Measurements from ENCODE around the gene C1QTNF4.

C1QTNF4 gene

GRCh38 chr11:47607380-47607779, 13.2 kb upstream of the C1QTNF4 start:
- no peak for DNase-seq (ENCODE audit: low read depth)
- H3K4me3 ChIP-seq (ENCODE audit: low read depth, low read length) = no peak overlapping the region
- no peak for TF ChIP-seq CTCF (IDR thresholded peaks at IDR 0.05; ENCODE audit: control insufficient read depth, extremely low read depth, insufficient read depth)

GRCh38 chr11:47606731-47607130, 12.5 kb upstream of the C1QTNF4 start:
- no peak for DNase-seq (ENCODE audit: low read depth)
- TF ChIP-seq CTCF (IDR thresholded peaks at IDR 0.05; ENCODE audit: control insufficient read depth, extremely low read depth, insufficient read depth) = no peak
- no peak overlapping the region for H3K4me3 ChIP-seq (ENCODE audit: low read depth, low read length)

- H3K4me3 ChIP-seq (ENCODE audit: low read depth, low read length) = no peak overlapping the region
- TF ChIP-seq CTCF (IDR thresholded peaks at IDR 0.05; ENCODE audit: control insufficient read depth, extremely low read depth, insufficient read depth) = no peak
- DNase-seq (ENCODE audit: low read depth) = no peak
These were observed 11.7 kb upstream of the C1QTNF4 start for GRCh38 chr11:47605921-47606320.

GRCh38 chr11:47603295-47603694, 9.1 kb upstream of the C1QTNF4 start:
- H3K4me3 ChIP-seq (ENCODE audit: low read depth, low read length) = no peak overlapping the region
- DNase-seq (ENCODE audit: low read depth) = no peak
- no peak for TF ChIP-seq CTCF (IDR thresholded peaks at IDR 0.05; ENCODE audit: control insufficient read depth, extremely low read depth, insufficient read depth)

GRCh38 chr11:47599902-47600301, 5.7 kb upstream of the C1QTNF4 start:
- H3K4me3 ChIP-seq (ENCODE audit: low read depth, low read length) = no peak overlapping the region
- no peak for DNase-seq (ENCODE audit: low read depth)
- no peak for TF ChIP-seq CTCF (IDR thresholded peaks at IDR 0.05; ENCODE audit: control insufficient read depth, extremely low read depth, insufficient read depth)

- no peak overlapping the region for H3K4me3 ChIP-seq (ENCODE audit: low read depth, low read length)
- no peak for TF ChIP-seq CTCF (IDR thresholded peaks at IDR 0.05; ENCODE audit: control insufficient read depth, extremely low read depth, insufficient read depth)
- no peak for DNase-seq (ENCODE audit: low read depth)
These were observed 1.8 kb upstream of the C1QTNF4 start for GRCh38 chr11:47595967-47596366.

GRCh38 chr11:47595029-47595428, 818 bp upstream of the C1QTNF4 start:
- DNase-seq (ENCODE audit: low read depth) = no peak
- no peak for TF ChIP-seq CTCF (IDR thresholded peaks at IDR 0.05; ENCODE audit: control insufficient read depth, extremely low read depth, insufficient read depth)
- no peak overlapping the region for H3K4me3 ChIP-seq (ENCODE audit: low read depth, low read length)

Measured in LNCaP clone FGC (cell line).